CD4-positive, alpha-beta T cell treated with Interleukin-4 for 4 hours (primary cell): ENCODE results near the gene CGB1.
A peak's percentile ranks its signal among the peaks of the same experiment; 100 is the strongest.
"Not testable (repeated sequence)": the region's sequence is repeated elsewhere in the genome, so short reads cannot be mapped to it uniquely, and the experiment has no call there.

ENCODE experiments used
- DNase-seq: peaks from one replicate; pipeline ENCODE4 v3.0.0-alpha.2; 2020

The CGB1 gene

DNA sequence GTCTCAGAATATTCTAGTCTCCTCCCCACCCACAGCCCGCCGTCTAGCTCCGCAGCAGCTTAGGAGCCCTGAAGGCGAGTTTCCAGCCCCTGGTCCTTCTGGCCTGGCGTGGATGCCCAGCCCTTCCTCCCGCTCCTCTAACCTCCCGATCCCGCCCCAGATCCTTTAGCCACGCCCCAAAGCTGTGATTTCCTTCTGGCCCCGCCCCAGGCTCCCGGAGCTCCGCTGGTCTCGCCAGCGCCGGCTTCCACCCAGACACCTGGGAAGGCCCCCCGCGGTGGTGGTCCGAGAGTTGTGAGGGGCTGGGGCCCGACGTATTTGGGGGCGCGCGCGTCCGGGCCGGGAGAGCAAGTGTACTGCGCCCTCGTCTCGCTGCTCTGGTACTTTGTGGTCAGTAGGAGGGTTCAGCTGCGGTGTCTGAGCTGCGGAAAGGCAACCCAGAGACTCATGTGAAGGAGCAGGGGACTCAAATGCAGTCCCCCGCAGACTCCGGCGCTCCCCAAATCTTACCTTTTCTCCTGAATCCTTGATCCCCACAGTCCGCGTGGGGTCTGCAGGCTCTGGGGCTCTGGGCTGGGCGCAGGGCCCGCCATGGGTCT lies 21.0 kb upstream of the CGB1 start, which contains the start of gene CGB7:
Gene CGB7, minus strand, starts transcription at position 114 of the 599 bp plus-strand sequence. CDS start 2,374 bp downstream, outside the sequence.
- peak; percentile 14 for DNase-seq

GRCh38 chr19:49056902-49057596 lies 20.4 kb upstream of the CGB1 start:
- DNase-seq = not testable (repeated sequence)

GRCh38 chr19:49056101-49056901 lies 19.6 kb upstream of the CGB1 start:
- peak; percentile 27 for DNase-seq

GRCh38 chr19:49050376-49051033 lies 13.8 kb upstream of the CGB1 start:
- DNase-seq = not testable (repeated sequence)

DNA sequence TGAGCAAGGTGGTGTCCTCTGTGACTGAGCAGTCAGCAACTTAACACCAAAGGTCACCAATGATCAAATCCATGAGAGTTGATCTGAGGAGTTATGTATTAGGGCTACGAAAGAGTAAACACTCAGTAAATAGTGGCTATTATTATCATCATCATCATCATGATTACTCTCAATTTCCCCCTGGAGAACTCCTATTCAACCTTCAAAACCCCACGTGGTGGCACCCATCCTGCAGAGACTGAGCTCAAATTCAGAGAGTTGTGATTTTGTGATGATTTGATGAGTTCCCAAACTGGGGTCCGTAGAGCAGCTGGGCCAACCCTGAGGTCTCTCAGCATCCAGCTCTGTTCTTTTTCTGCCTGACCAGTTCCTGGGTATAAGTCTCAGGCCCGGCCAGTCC lies 13.1 kb upstream of the CGB1 start:
- DNase-seq = not testable (repeated sequence)

GRCh38 chr19:49049011-49049410 lies 12.3 kb upstream of the CGB1 start, which contains the start of gene CGB8:
CGB8 (minus strand) TSS chr19:49049111; CDS start chr19:49048739, 372 bp downstream.
- not testable (repeated sequence) for DNase-seq

GRCh38 chr19:49043548-49043947 lies 6.9 kb upstream of the CGB1 start, which contains the start of gene CGB5:
CGB5 (plus strand) TSS chr19:49043848; CDS start chr19:49044210, 362 bp downstream.
- DNase-seq = not testable (repeated sequence)

DNA sequence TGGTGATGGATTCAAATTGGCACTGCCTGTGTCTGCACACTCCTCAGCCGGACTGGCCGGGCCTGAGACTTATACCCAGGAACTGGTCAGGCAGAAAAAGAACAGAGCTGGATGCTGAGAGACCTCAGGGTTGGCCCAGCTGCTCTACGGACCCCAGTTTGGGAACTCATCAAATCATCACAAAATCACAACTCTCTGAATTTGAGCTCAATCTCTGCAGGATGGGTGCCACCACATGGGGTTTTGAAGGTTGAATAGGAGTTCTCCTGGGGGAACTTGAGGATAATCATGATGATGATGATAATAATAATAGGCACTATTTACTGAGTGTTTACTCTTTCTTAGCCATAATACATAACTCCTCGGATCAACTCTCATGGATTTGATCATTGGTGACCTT lies 6.0 kb upstream of the CGB1 start:
- not testable (repeated sequence) for DNase-seq

DNA sequence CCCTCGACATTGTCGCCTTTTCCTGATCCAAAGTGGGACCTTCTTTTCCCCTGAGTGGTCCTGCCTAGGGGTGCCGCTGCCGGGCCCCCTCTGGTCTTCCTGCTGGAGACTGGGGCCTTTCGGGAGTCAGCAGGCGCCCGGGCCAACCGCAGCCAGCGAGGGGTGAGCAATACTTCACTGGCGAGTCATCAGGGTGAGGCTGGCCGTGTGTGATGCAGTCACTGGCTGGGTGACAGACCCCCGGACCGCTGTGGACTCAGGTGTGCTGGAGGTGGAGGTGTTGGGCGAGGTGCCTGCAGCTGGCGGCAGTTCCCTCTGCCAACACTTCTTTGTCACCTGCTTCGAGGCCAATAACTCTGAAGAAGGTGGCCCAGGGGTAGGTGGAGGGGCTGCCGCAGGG lies 5.5 kb upstream of the CGB1 start:
- no peak for DNase-seq

DNA sequence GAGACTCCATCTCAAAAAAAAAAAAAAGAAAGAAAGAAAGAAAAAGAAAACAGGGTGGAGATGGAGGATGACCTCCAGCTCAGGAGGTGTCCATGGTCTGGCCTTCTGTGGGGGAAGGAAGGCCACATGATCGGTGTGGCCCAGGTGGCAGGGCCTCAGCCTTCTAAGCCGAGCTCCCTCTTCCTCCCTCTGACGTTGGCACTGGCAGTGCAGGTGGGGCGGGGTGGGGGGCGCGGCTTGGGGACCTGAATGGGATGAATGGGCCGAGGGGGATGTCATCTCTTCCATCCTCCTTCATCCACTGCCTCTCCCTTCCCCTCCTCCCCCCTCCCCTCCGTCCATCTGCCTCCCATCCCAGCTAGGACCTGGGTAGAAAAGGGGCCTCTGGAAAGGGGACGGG lies 3.0 kb upstream of the CGB1 start:
- not testable (repeated sequence) for DNase-seq

- not testable (repeated sequence) for DNase-seq
Observed at GRCh38 chr19:49038557-49039276, 2.0 kb upstream of the CGB1 start.

- not testable (repeated sequence) for DNase-seq
Observed at GRCh38 chr19:49038111-49038510, 1.4 kb upstream of the CGB1 start.

DNA sequence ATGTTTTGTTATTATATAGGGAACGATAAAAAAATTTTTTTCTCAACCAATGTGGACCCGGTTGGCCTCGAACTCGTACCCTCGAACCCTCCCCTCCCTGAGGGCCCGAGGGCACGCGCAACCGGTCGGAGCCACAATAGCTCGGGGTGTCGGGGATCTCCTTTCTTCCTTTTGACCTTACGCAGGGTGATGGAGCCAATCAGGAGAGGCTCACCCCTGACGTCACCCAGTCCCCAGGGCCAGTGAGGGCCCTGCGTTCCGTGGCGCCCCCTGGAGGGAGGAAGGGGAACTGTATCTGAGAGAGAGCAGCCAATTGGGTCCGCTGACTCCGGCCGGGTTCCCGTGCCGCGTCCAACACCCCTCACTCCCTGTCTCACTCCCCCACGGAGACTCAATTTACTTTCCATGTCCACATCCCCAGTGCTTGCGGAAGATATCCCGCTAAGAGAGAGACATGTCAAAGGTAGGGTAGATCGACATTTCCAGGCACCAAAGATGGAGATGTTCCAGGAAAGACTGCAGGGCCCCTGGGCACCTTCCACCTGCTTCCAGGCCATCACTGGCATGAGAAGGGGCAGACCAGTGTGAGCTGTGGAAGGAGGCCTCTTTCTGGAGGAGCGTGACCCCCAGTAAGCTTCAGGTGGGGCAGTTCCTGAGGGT lies 4.9 kb downstream of the CGB1 start, which contains the start of gene CGB2:
Gene CGB2, plus strand, starts transcription at position 249 of the 660 bp plus-strand sequence. Its CDS starts 206 bp downstream, at position 455.
- DNase-seq = peak; percentile 27

DNA sequence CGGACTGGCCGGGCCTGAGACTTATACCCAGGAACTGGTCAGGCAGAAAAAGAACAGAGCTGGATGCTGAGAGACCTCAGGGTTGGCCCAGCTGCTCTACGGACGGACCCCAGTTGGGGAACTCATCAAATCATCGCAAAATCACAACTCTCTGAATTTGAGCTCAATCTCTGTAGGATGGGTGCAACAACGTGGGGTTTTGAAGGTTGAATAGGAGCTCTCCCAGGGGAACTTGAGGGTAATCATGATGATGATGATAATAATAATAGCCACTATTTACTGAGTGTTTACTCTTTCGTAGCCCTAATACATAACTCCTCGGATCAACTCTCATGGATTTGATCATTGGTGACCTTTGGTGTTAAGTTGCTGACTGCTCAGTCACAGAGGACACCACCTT lies 6.4 kb downstream of the CGB1 start:
- not testable (repeated sequence) for DNase-seq

DNA sequence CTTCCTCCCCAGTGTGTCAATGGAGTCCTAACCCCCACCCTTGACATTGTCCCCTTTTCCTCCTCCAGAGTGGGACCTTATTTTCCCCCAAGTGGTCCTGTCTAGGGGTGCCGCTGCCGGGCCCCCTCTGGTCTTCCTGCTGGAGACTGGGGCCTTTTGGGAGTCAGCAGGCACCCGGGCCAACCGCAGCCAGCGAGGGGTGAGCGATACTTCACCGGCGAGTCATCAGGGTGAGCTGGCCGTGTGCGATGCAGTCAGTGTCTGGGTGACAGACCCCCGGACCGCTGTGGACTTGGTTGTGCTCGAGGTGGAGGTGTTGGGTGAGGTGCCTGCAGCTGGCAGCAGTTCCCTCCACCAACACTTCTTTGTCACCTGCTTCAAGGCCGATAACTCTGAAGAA lies 6.9 kb downstream of the CGB1 start:
- DNase-seq = not testable (repeated sequence)

DNA sequence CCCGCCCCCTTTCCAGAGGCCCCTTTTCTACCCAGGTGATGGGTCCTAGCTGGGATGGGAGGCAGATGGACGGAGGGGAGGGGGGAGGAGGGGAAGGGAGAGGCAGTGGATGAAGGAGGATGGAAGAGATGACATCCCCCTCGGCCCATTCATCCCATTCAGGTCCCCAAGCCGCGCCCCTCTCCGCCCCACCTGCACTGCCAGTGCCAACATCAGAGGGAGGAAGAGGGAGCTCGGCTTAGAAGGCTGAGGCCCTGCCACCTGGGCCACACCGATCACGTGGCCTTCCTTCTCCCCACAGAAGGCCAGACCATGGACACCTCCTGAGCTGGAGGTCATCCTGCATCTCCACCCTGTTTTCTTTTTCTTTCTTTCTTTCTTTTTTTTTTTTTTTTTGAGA lies 8.0 kb downstream of the CGB1 start:
- DNase-seq = not testable (repeated sequence)

DNA sequence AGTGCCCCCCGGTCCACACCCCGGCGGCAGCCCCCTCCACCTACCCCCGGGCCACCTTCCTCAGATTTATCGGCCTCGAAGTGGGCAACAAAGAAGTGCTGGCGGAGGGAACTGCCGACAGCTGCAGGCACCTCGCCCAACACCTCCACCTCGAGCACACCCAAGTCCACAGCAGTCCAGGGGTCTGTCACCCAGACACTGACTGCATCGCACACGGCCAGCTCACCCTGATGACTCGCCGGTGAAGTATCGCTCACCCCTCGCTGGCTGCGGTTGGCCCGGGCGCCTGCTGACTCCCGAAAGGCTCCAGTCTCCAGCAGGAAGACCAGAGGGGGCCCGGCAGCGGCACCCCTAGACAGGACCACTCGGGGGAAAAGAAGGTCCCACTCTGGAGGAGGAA lies 11.1 kb downstream of the CGB1 start:
- not testable (repeated sequence) for DNase-seq

GRCh38 chr19:49025088-49025487 lies 11.6 kb downstream of the CGB1 start:
- DNase-seq = not testable (repeated sequence)

DNA sequence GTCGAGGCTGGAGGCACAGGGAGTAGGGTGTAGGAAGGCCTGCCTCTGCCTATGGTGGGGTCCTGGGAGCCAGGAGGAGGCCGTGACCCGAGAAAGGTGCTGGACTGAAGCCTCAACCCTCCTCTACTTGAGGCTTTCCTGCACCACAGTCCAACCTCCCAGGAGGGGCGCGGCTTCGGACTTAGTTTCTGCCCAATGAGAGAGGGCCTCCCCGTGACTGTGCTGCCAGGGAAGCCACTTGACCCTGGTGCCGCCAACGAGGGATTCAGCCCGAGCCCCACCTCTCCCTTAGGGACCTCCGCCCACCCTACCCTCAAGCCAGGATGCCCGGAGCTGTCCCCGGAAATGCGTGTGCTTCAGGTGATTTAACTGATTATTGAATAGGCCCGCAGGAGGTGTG lies 12.5 kb downstream of the CGB1 start, which contains the start of gene CGB3:
Gene CGB3, minus strand, starts transcription at position 101 of the 400 bp plus-strand sequence. CDS start 362 bp downstream, outside the sequence.
- DNase-seq = not testable (repeated sequence)

DNA sequence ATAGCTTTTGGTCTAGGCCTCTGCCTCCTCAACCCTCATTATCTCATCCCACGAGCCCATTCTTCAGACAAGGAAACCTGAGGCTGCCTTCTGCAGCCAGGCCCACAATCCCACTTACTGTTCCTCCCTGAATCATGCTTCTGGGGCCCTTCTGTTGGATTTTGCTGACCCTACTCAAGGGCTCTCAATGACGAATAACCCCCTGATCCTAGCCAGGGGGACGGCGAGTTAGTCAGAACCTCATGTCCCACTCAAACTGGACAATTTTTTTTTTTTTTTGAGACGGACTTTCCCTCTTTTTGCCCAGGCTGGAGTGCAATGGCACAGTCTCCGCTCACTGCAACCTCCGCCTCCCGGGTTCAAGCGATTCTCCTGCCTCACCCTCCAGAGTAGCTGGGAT lies 14.6 kb downstream of the CGB1 start:
- no peak for DNase-seq
